Left colon (tissue), 2 donors: ENCODE measurements around the gene MAS1. TPM values are rescaled to one million over a fixed set of nuclear protein-coding genes. Genes with fewer than 3 reads are reported as not detected.

Experiments
- total RNA-seq, 2 donors: library from RNA; stranded (reverse); fragmentation: NEBNext Ultra II Directional; extraction: Animal tissue kit (Norgen Biotek cat#: 25700); gene quantifications; one replicate each; pipeline ENCODE4 v1.2.1, GENCODE V29; 2021
- donor health status: DM: no; HTN: no; CAD: no.
- donor health status: DM: yes; HTN: yes; CAD: no.

MAS1 gene
- total RNA-seq, 2 donors from 2014 or later, result not detected

Other genes with a start within 250 kb of the MAS1 start
- gene SOD2, start 197.7 kb upstream of the MAS1 start, total RNA-seq, result 100 to 1,000 TPM; 284 to 402 TPM
- 10 to 100 TPM; 73.4 to 79.3 TPM for gene WTAP, start 163.5 kb upstream of the MAS1 start, total RNA-seq
- 100 to 1,000 TPM in 1 of 2 donors, 10 to 100 TPM in 1; 72.8 to 114 TPM for gene ACAT2, start 128.9 kb upstream of the MAS1 start, total RNA-seq
- gene TCP1, start 101.4 kb upstream of the MAS1 start, total RNA-seq, result 100 to 1,000 TPM; 165 to 172 TPM
- 10 to 100 TPM; 66.9 to 72.5 TPM for gene MRPL18, start 100.5 kb upstream of the MAS1 start, total RNA-seq
- gene PNLDC1, start 90.7 kb upstream of the MAS1 start, total RNA-seq, result not detected
- gene IGF2R, start 78.1 kb downstream of the MAS1 start, total RNA-seq, result 100 to 1,000 TPM in 1 of 2 donors, 10 to 100 TPM in 1; 97.3 to 100 TPM
- 1 to 10 TPM; 1.5 to 3.1 TPM for gene SLC22A1, start 230.8 kb downstream of the MAS1 start, total RNA-seq